HFFc6 (cell line): Measurements from ENCODE around the gene SYCP2L. TPM values are rescaled to one million over a fixed set of nuclear protein-coding genes. Genes with fewer than 3 reads are reported as not detected.
"Not testable (repeated sequence)": the region's sequence is repeated elsewhere in the genome, so short reads cannot be mapped to it uniquely, and the experiment has no call there.

Experiments
- DNase-seq: peaks from one replicate; pipeline ENCODE4 v3.0.0-alpha.2; 2018
- H3K27ac Mint-ChIP-seq: 2 replicates; pipeline ENCODE4 v1.8.0; 2020; ENCODE audit warnings: mild to moderate bottlenecking, mixed read lengths
- H3K27me3 Mint-ChIP-seq: 2 replicates; pipeline ENCODE4 v1.8.0; 2021; ENCODE audit warnings: mild to moderate bottlenecking, moderate library complexity, mixed read lengths; ENCODE audit not compliant: insufficient read depth
- H3K36me3 Mint-ChIP-seq: 2 replicates; pipeline ENCODE4 v1.8.0; 2021; ENCODE audit warnings: low read depth, mixed read lengths
- H3K4me1 Mint-ChIP-seq: 2 replicates; pipeline ENCODE4 v1.8.0; 2020; ENCODE audit warnings: low read depth, mixed read lengths
- H3K4me3 Mint-ChIP-seq: 2 replicates; pipeline ENCODE4 v1.8.0; 2020; ENCODE audit warnings: mild to moderate bottlenecking, moderate library complexity, mixed read lengths
- H3K9me3 Mint-ChIP-seq: 2 replicates; pipeline ENCODE4 v1.8.0; 2020; ENCODE audit warnings: mild to moderate bottlenecking, mixed read lengths
- CTCF ChIP-seq: fragments of 200-600 bp; sonication (generic); IDR thresholded peaks from 2 replicates; pipeline ENCODE4 v1.5.0; 2021; ENCODE audit warnings: antibody characterized with exemption, mild to moderate bottlenecking
- total RNA-seq, 6 experiments: library from RNA; stranded (reverse); fragmentation: NEBNext Ultra II Directional; extraction: Animal tissue kit (Norgen Biotek cat#: 25700); gene quantifications; 2 replicates in 1 of 6; 3 replicates in 5 of 6; pipeline ENCODE4 v1.2.3, GENCODE V29; 2021

SYCP2L gene
- total RNA-seq, 6 experiments from 2014 or later: not detected

GRCh38 chr6:10972196-10972595, 85.3 kb downstream of the SYCP2L start:
- no peak for TF ChIP-seq CTCF
- Mint-ChIP-seq H3K36me3 (no peaks in the 10 kb centered on the region), H3K27me3 (peaks cover 3% of the 10 kb centered on the region; the same call in 1 of the 2 replicates), H3K4me3 (no peak overlapping the region), H3K4me1 (peaks cover 6% of the 10 kb centered on the region), H3K27ac (no peak overlapping the region), H3K9me3 (peaks cover 7% of the 10 kb centered on the region; the same call in 1 of the 2 replicates)
- DNase-seq: no peak

- no peaks in the 10 kb centered on the region for H3K4me1 Mint-ChIP-seq
- no peaks in the 10 kb centered on the region for H3K9me3 Mint-ChIP-seq
- peaks cover 3% of the 10 kb centered on the region for H3K27me3 Mint-ChIP-seq
- no peak overlapping the region for H3K4me3 Mint-ChIP-seq
- no peaks in the 10 kb centered on the region for H3K36me3 Mint-ChIP-seq
- no peak for DNase-seq
- TF ChIP-seq CTCF: no peak
- H3K27ac Mint-ChIP-seq: no peak overlapping the region
Observed at GRCh38 chr6:10976571-10976970, 89.7 kb downstream of the SYCP2L start.

- no peaks in the 10 kb centered on the region for H3K9me3 Mint-ChIP-seq
- DNase-seq: no peak
- H3K36me3 Mint-ChIP-seq: no peaks in the 10 kb centered on the region
- no peak overlapping the region for H3K4me3 Mint-ChIP-seq
- TF ChIP-seq CTCF: no peak
- no peak overlapping the region for H3K27ac Mint-ChIP-seq
- peaks cover 3% of the 10 kb centered on the region for H3K27me3 Mint-ChIP-seq
- H3K4me1 Mint-ChIP-seq: no peaks in the 10 kb centered on the region
Observed at GRCh38 chr6:10977231-10977968, 90.5 kb downstream of the SYCP2L start.

- H3K27ac Mint-ChIP-seq: no peak overlapping the region
- no peak for TF ChIP-seq CTCF
- H3K36me3 Mint-ChIP-seq: no peaks in the 10 kb centered on the region
- no peaks in the 10 kb centered on the region for H3K4me1 Mint-ChIP-seq
- no peaks in the 10 kb centered on the region for H3K9me3 Mint-ChIP-seq
- no peak overlapping the region for H3K4me3 Mint-ChIP-seq
- no peak for DNase-seq
- peaks cover 2% of the 10 kb centered on the region; the same call in 1 of the 2 replicates for H3K27me3 Mint-ChIP-seq
Observed at GRCh38 chr6:10979603-10980002, 92.8 kb downstream of the SYCP2L start.

GRCh38 chr6:10981409-10981808, 94.6 kb downstream of the SYCP2L start:
- Mint-ChIP-seq H3K36me3 (no peaks in the 10 kb centered on the region), H3K27me3 (peaks cover 2% of the 10 kb centered on the region; the same call in 1 of the 2 replicates), H3K9me3 (0 out of 2 replicates have a peak, but pooled peaks cover 4% of the 10 kb centered on the region), H3K4me3 (no peak overlapping the region), H3K4me1 (no peaks in the 10 kb centered on the region), H3K27ac (no peak overlapping the region)
- TF ChIP-seq CTCF: no peak
- DNase-seq: no peak

- not testable (repeated sequence) for H3K4me3 Mint-ChIP-seq, H3K27ac Mint-ChIP-seq, H3K36me3 Mint-ChIP-seq, DNase-seq, H3K27me3 Mint-ChIP-seq, H3K4me1 Mint-ChIP-seq, H3K9me3 Mint-ChIP-seq
Observed at GRCh38 chr6:10984959-10985358, 98.1 kb downstream of the SYCP2L start.
